ENCODE data around the gene STAT4.

Gene STAT4

DNA sequence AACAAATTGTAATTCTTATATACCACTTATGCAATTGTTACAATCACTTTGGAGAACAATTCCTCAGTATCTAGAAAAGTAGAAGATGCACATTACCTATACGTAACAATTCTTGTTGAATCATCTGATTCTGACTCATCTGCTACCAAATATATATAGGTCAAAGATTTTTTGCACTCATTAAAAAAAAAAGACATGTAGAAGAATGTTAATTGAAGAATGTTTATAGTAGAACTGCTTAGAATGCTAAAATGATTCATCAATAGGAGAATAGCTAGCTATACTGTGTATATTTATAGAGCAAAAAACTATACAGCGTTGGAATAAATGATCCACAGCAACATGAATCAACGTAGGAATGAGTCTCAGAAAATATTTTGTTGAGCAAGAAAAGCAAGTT lies 107.4 kb downstream of the STAT4 start:
- Histone ChIP-seq H3K27ac (ENCODE audit: low read length) (no peak overlapping the region), H3K36me3 (ENCODE audit: control insufficient read depth in 2 of 2, insufficient read depth in 2 of 2, low read length in 2 of 2) (no peaks in the 10 kb centered on the region), H3K4me1 (ENCODE audit: control insufficient read depth, insufficient read depth, low read length) (no peaks in the 10 kb centered on the region), H3K4me3 (ENCODE audit: low read length in 2 of 2) (no peak overlapping the region), H3K9ac (ENCODE audit: low read length in 2 of 2) (no peak overlapping the region), H3K9me3 (ENCODE audit: control insufficient read depth in 2 of 2, low read length in 2 of 2) (peaks cover 0 to 3% of the 10 kb centered on the region in 2 donors), H3K27me3 (ENCODE audit: control insufficient read depth in 1 of 2, insufficient read depth in 2 of 2, low read length in 2 of 2) (peaks cover 0 to 3% of the 10 kb centered on the region in 2 donors)

DNA sequence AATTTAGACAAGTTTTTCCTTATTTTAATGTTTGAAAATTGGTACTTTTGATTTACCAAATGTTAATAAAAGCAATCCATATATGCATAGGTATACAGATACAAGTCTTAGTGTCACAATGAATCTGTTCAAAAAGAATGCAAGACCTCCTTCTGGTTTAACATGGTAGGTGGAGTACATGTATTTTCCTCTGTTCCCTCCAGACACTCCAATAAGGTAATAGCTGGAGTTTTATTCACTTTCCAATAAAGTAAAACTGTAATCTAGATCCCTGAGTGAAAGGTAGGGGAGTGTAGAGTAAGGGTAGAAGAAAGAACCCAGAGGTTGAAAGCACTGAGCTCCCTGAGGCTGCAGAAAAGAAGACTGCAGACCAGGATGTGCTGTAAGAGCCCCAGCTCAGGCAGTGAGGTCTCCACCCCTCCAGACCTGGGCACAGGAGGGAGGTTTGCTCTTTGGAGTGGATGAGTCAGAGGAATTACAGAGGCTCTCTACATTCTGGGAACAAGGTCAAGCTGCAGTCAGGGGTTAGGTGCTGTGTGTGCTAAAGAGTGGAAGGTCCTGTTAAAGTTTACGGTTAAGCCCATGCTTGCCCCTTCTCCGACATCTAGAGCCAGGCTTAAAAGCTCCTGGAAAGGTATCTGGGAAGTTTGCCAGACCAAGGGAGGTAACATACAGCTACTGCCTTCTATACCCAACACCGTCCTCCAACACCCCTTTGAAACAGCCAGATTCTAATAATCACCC lies 109.2 kb downstream of the STAT4 start:
- H3K27me3 ChIP-seq (ENCODE audit: control insufficient read depth in 1 of 2, insufficient read depth in 2 of 2, low read length in 2 of 2) = peaks cover 0 to 3% of the 10 kb centered on the region in 2 donors

DNA sequence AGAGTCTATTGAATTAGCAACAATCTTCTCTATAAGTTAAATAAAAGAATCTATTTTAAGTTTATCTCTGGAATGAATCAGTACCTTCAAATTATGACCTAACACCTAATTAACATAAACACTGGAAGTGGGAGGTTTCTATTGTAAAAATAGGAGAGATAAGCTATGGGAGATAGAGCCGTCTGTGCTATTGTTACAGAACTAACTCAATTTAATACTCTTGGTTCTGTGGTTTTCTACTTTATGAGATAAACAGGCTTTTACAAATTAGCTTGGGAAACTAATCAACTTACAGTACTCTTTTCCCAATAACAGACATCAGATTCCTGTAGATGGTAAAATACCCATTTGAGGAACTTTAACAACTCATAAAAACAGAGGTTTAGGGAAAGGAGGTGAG lies 111.2 kb downstream of the STAT4 start:
- H3K27ac ChIP-seq (ENCODE audit: low read length) = no peak overlapping the region
- no peak overlapping the region for H3K9ac ChIP-seq (ENCODE audit: low read length in 2 of 2)
- H3K4me1 ChIP-seq (ENCODE audit: control insufficient read depth, insufficient read depth, low read length) = no peaks in the 10 kb centered on the region
- H3K9me3 ChIP-seq (ENCODE audit: control insufficient read depth in 2 of 2, low read length in 2 of 2) = peaks cover 0 to 3% of the 10 kb centered on the region in 2 donors
- peaks cover 0 to 3% of the 10 kb centered on the region in 2 donors for H3K27me3 ChIP-seq (ENCODE audit: control insufficient read depth in 1 of 2, insufficient read depth in 2 of 2, low read length in 2 of 2)
- no peak overlapping the region for H3K4me3 ChIP-seq (ENCODE audit: low read length in 2 of 2)
- H3K36me3 ChIP-seq (ENCODE audit: control insufficient read depth in 2 of 2, insufficient read depth in 2 of 2, low read length in 2 of 2) = no peaks in the 10 kb centered on the region

More for the DNA sequence above, 109.2 kb downstream of the STAT4 start:
- H3K9me3 ChIP-seq (ENCODE audit: control insufficient read depth in 2 of 2, low read length in 2 of 2) = peaks cover 0 to 3% of the 10 kb centered on the region in 2 donors
- no peak overlapping the region for H3K9ac ChIP-seq (ENCODE audit: low read length in 2 of 2)
- H3K27ac ChIP-seq (ENCODE audit: low read length) = no peak overlapping the region
- no peaks in the 10 kb centered on the region for H3K36me3 ChIP-seq (ENCODE audit: control insufficient read depth in 2 of 2, insufficient read depth in 2 of 2, low read length in 2 of 2)
- no peak overlapping the region for H3K4me3 ChIP-seq (ENCODE audit: low read length in 2 of 2)
- H3K4me1 ChIP-seq (ENCODE audit: control insufficient read depth, insufficient read depth, low read length) = no peaks in the 10 kb centered on the region

DNA sequence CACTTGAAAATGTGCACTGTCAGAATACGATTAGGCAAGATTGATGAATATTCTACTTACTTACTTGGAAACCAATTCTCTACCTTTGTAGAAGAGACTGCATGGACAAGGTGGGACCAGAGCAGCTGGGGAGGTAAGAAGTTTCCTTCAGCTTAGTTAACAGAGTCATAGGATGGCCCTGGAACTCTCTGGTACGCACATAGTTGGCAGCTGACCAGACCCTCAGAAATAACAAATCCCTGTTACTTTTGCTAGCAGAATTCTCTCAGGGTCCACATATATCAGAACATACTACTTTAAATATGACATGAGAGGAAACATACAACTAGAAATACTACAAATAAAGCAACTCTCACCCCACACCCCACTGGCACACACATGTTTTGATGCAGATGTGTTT lies 112.1 kb downstream of the STAT4 start:
- H3K36me3 ChIP-seq (ENCODE audit: control insufficient read depth in 2 of 2, insufficient read depth in 2 of 2, low read length in 2 of 2) = no peaks in the 10 kb centered on the region
- peaks cover 0 to 3% of the 10 kb centered on the region in 2 donors for H3K27me3 ChIP-seq (ENCODE audit: control insufficient read depth in 1 of 2, insufficient read depth in 2 of 2, low read length in 2 of 2)
- H3K9ac ChIP-seq (ENCODE audit: low read length in 2 of 2) = no peak overlapping the region
- H3K9me3 ChIP-seq (ENCODE audit: control insufficient read depth in 2 of 2, low read length in 2 of 2) = no peaks in the 10 kb centered on the region
- H3K4me3 ChIP-seq (ENCODE audit: low read length in 2 of 2) = no peak overlapping the region
- no peaks in the 10 kb centered on the region for H3K4me1 ChIP-seq (ENCODE audit: control insufficient read depth, insufficient read depth, low read length)
- no peak overlapping the region for H3K27ac ChIP-seq (ENCODE audit: low read length)

DNA sequence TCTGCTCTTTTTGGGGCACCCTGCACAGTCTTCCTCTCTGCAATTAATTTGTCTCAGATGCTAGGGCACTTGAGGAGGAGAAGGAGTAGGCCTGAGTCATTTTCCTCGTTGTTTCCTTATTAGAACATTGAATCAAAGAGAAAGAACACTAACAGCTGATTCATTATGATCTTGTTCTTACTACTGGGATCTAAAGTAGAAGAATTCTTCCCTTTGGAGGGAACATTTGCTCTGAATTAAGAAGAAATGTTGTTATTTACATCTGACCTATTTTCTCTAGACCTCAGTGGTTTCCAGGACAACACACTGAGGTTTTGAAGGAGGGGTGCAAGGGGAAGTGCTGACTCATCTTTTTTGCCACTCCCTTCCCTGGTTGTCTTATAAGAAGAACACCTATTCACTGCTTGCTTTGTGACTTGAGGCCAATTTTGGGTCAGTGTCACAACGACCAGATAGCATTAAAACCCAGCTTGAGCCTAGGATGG lies 112.5 kb downstream of the STAT4 start:
- Histone ChIP-seq H3K9ac (ENCODE audit: low read length in 2 of 2) (no peak overlapping the region), H3K4me3 (ENCODE audit: low read length in 2 of 2) (no peak overlapping the region), H3K4me1 (ENCODE audit: control insufficient read depth, insufficient read depth, low read length) (no peaks in the 10 kb centered on the region), H3K36me3 (ENCODE audit: control insufficient read depth in 2 of 2, insufficient read depth in 2 of 2, low read length in 2 of 2) (no peaks in the 10 kb centered on the region), H3K27ac (ENCODE audit: low read length) (no peak overlapping the region), H3K9me3 (ENCODE audit: control insufficient read depth in 2 of 2, low read length in 2 of 2) (no peaks in the 10 kb centered on the region), H3K27me3 (ENCODE audit: control insufficient read depth in 1 of 2, insufficient read depth in 2 of 2, low read length in 2 of 2) (peaks cover 0 to 3% of the 10 kb centered on the region in 2 donors)

DNA sequence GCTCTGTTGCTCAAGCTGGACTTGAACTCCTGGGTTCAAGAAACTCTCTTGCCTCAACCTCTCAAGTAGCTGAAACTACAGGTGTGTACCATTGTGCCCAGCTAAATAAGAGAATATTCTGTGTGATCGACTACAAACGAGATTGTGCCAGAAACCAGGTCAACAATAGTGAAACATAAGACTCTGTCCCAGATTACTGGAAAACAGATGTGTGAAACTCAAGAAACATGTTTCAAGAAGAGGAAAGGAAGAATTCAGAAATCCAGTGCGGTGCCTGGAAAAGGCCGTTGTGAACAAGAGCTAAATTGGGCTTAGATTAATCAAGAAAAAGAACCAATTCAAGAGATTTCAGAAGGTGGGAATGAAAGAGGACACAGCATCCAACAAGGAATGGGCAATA lies 113.4 kb downstream of the STAT4 start:
- Histone ChIP-seq H3K27me3 (ENCODE audit: control insufficient read depth in 1 of 2, insufficient read depth in 2 of 2, low read length in 2 of 2) (peaks cover 0 to 3% of the 10 kb centered on the region in 2 donors), H3K4me3 (ENCODE audit: low read length in 2 of 2) (no peak overlapping the region), H3K4me1 (ENCODE audit: control insufficient read depth, insufficient read depth, low read length) (no peaks in the 10 kb centered on the region), H3K9me3 (ENCODE audit: control insufficient read depth in 2 of 2, low read length in 2 of 2) (no peaks in the 10 kb centered on the region), H3K36me3 (ENCODE audit: control insufficient read depth in 2 of 2, insufficient read depth in 2 of 2, low read length in 2 of 2) (no peaks in the 10 kb centered on the region), H3K27ac (ENCODE audit: low read length) (no peak overlapping the region), H3K9ac (ENCODE audit: low read length in 2 of 2) (no peak overlapping the region)

DNA sequence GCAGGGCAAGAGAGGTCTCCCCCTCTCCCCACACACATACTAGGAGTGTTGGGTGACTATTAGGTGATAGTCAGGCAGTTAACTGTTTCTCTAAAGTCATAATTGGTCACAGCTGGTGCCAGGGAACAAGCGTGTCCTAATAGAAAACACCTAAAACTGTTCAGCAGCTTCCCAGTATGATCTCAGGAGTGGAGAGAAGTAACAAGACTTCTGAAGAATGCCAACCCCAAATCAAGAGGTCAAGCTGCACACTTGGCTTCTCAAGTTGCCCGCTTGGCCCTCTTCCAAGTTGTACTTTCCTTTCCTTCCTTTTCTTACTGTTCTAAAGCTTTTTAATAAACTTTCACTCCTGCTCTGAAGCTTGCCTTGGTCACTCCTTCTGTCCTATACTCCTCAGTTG lies 114.4 kb downstream of the STAT4 start:
- no peak overlapping the region for H3K9ac ChIP-seq (ENCODE audit: low read length in 2 of 2)
- no peaks in the 10 kb centered on the region for H3K9me3 ChIP-seq (ENCODE audit: control insufficient read depth in 2 of 2, low read length in 2 of 2)
- H3K27ac ChIP-seq (ENCODE audit: low read length) = no peak overlapping the region
- H3K36me3 ChIP-seq (ENCODE audit: control insufficient read depth in 2 of 2, insufficient read depth in 2 of 2, low read length in 2 of 2) = no peaks in the 10 kb centered on the region
- no peaks in the 10 kb centered on the region for H3K4me1 ChIP-seq (ENCODE audit: control insufficient read depth, insufficient read depth, low read length)
- no peaks in the 10 kb centered on the region for H3K27me3 ChIP-seq (ENCODE audit: control insufficient read depth in 1 of 2, insufficient read depth in 2 of 2, low read length in 2 of 2)
- no peak overlapping the region for H3K4me3 ChIP-seq (ENCODE audit: low read length in 2 of 2)

DNA sequence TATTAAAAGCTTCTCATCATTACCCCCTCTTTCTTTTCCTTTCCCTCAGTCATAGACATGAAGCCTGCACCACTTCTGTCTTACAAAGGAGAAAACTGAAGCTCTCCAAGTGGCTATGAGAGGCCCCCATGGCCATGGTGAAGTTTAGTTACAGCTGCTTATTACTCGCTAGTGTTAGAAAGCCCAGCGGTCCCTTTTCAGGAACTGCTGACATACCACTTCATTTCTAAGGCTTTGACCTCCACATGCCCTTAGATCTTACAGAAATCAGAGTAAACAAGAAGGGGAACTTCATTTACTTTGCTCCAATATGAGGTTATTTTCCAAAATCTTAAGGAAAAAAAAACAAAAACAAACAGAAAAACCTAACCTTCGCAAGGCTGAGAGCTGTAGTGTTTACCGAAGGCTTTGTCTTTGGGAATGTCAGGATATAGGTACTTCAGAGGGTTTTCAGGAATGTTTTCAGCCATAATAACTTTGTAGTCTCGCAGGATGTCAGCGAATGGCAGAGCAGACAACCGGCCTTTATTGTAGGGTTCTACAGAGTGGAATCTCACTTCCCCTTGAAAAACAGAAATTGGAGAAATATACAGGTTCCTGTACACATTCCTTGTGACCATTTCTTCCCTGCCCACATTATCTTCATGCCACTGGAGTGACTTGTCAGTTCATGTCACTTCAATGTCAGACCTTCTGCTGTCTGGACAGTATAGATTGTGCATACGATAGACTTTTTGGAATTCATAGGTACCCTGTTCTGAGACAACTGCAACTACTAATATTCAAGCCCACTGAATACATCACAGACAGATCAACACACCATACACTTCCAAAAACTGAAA lies 118.0 kb downstream of the STAT4 start:
- Histone ChIP-seq H3K36me3 (ENCODE audit: control insufficient read depth in 2 of 2, insufficient read depth in 2 of 2, low read length in 2 of 2) (no peaks in the 10 kb centered on the region), H3K9ac (ENCODE audit: low read length in 2 of 2) (no peak overlapping the region), H3K27me3 (ENCODE audit: control insufficient read depth in 1 of 2, insufficient read depth in 2 of 2, low read length in 2 of 2) (no peaks in the 10 kb centered on the region), H3K9me3 (ENCODE audit: control insufficient read depth in 2 of 2, low read length in 2 of 2) (no peaks in the 10 kb centered on the region), H3K4me1 (ENCODE audit: control insufficient read depth, insufficient read depth, low read length) (no peaks in the 10 kb centered on the region), H3K27ac (ENCODE audit: low read length) (no peak overlapping the region), H3K4me3 (ENCODE audit: low read length in 2 of 2) (no peak overlapping the region)

DNA sequence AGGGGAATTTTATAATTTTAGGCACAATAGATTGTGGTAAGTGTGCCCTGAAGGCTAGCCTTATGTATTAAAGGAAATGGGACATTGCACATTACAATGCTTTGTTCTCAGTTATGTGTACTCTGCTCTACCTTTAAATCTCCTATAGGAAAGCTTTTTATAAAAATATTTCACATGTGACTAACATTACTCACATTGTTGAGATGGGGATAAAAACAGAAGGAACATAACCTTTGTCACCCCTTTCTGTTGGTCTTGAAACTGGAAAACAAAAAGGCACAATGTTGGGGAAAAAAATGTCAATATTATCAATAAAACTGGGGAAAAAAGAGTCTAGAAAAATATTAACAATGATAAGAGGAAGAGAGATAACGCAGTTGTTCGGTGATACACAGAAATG lies 119.5 kb downstream of the STAT4 start:
- Histone ChIP-seq H3K9me3 (ENCODE audit: control insufficient read depth in 2 of 2, low read length in 2 of 2) (no peaks in the 10 kb centered on the region), H3K27ac (ENCODE audit: low read length) (no peak overlapping the region), H3K27me3 (ENCODE audit: control insufficient read depth in 1 of 2, insufficient read depth in 2 of 2, low read length in 2 of 2) (no peaks in the 10 kb centered on the region), H3K36me3 (ENCODE audit: control insufficient read depth in 2 of 2, insufficient read depth in 2 of 2, low read length in 2 of 2) (no peaks in the 10 kb centered on the region), H3K4me1 (ENCODE audit: control insufficient read depth, insufficient read depth, low read length) (no peaks in the 10 kb centered on the region), H3K4me3 (ENCODE audit: low read length in 2 of 2) (no peak overlapping the region), H3K9ac (ENCODE audit: low read length in 2 of 2) (no peak overlapping the region)

DNA sequence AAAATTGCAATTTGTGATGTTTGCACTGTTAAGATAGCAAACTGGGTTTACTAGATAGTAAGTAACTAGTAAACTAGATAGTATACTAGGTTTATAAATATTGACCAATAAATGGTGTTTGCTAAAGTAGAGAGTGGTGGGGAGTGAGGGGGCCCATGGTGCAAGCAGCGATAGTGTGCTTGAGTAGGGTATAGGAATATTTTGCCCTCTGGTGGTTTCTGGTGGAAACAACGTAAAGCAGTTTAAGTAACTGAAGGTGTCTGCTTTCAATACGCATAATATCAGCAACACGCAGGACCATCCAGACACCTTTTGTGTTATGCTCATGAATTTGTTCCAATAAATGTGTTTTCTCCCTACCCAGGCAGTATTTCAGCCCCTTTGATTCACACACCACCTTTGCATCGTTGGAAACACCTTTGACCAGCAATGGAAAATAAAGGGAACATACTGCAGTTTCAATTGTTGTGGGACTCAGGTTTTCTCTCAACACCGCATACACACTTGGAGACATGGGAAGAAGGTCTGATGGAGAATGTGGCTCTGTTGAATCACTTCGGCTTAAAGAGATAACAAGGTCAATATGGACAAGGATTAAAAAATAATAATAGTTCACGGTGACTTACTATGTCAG lies 120.2 kb downstream of the STAT4 start:
- H3K27me3 ChIP-seq (ENCODE audit: control insufficient read depth in 1 of 2, insufficient read depth in 2 of 2, low read length in 2 of 2) = no peaks in the 10 kb centered on the region
- no peak overlapping the region for H3K9ac ChIP-seq (ENCODE audit: low read length in 2 of 2)
- no peaks in the 10 kb centered on the region for H3K36me3 ChIP-seq (ENCODE audit: control insufficient read depth in 2 of 2, insufficient read depth in 2 of 2, low read length in 2 of 2)
- peak overlapping the region in 1 of 2 donors; percentile 47 for H3K4me3 ChIP-seq (ENCODE audit: low read length in 2 of 2)
- H3K27ac ChIP-seq (ENCODE audit: low read length) = no peak overlapping the region
- H3K4me1 ChIP-seq (ENCODE audit: control insufficient read depth, insufficient read depth, low read length) = no peaks in the 10 kb centered on the region
- H3K9me3 ChIP-seq (ENCODE audit: control insufficient read depth in 2 of 2, low read length in 2 of 2) = no peaks in the 10 kb centered on the region
